ENCODE measurements around the gene CLEC16A. TPM values are rescaled to one million over a fixed set of nuclear protein-coding genes. Genes with fewer than 3 reads are reported as not detected.
"Not testable (repeated sequence)": the region's sequence is repeated elsewhere in the genome, so short reads cannot be mapped to it uniquely, and the experiment has no call there.

Gene CLEC16A
- total and polyA plus RNA-seq, 2 experiments from 2014 or later: 17.5 to 26.8 TPM

GRCh38 chr16:10922328-10923145 is 21.8 kb upstream of the CLEC16A start:
- DNase-seq (ENCODE audit: low read depth in 1 of 2, low spot score in 1 of 2): peak in 1 of 2 donors; percentile 54
- Histone ChIP-seq H3K27ac (no peak overlapping the region), H3K9me3 (ENCODE audit: low read depth) (no peaks in the 10 kb centered on the region), H3K27me3 (no peaks in the 10 kb centered on the region), H3K4me3 (no peak overlapping the region), H3K36me3 (no peaks in the 10 kb centered on the region), H3K4me1 (ENCODE audit: low read depth) (no peaks in the 10 kb centered on the region)
- TF ChIP-seq CTCF (IDR thresholded peaks at IDR 0.05; ENCODE audit: low read depth, low read length): no peak

GRCh38 chr16:10923146-10923649 is 21.2 kb upstream of the CLEC16A start:
- no peak for TF ChIP-seq CTCF (IDR thresholded peaks at IDR 0.05; ENCODE audit: low read depth, low read length)

GRCh38 chr16:10923650-10924214 is 20.6 kb upstream of the CLEC16A start:
- Histone ChIP-seq H3K4me3 (no peak overlapping the region), H3K27me3 (no peaks in the 10 kb centered on the region), H3K9me3 (ENCODE audit: low read depth) (no peaks in the 10 kb centered on the region), H3K4me1 (ENCODE audit: low read depth) (no peaks in the 10 kb centered on the region), H3K27ac (no peak overlapping the region), H3K36me3 (peaks cover 2% of the 10 kb centered on the region)
- no peak for DNase-seq (ENCODE audit: low read depth in 1 of 2, low spot score in 1 of 2)
- TF ChIP-seq CTCF (IDR thresholded peaks at IDR 0.05; ENCODE audit: low read depth, low read length): no peak

More at GRCh38 chr16:10923146-10923649, 21.2 kb upstream of the CLEC16A start:
- Histone ChIP-seq H3K27ac (no peak overlapping the region), H3K4me1 (ENCODE audit: low read depth) (no peaks in the 10 kb centered on the region), H3K36me3 (no peaks in the 10 kb centered on the region), H3K4me3 (no peak overlapping the region), H3K9me3 (ENCODE audit: low read depth) (no peaks in the 10 kb centered on the region), H3K27me3 (no peaks in the 10 kb centered on the region)
- DNase-seq (ENCODE audit: low read depth in 1 of 2, low spot score in 1 of 2): no peak

- H3K27me3 ChIP-seq; H3K9me3 ChIP-seq (ENCODE audit: low read depth); H3K4me1 ChIP-seq (ENCODE audit: low read depth); H3K4me3 ChIP-seq; DNase-seq (ENCODE audit: low read depth in 1 of 2, low spot score in 1 of 2); H3K36me3 ChIP-seq; H3K27ac ChIP-seq: not testable (repeated sequence)
Observed at GRCh38 chr16:10925285-10925684, 19.1 kb upstream of the CLEC16A start.

GRCh38 chr16:10926094-10926493 is 18.3 kb upstream of the CLEC16A start:
- DNase-seq (ENCODE audit: low read depth in 1 of 2, low spot score in 1 of 2): no peak
- Histone ChIP-seq H3K36me3 (peaks cover 4% of the 10 kb centered on the region), H3K27me3 (no peaks in the 10 kb centered on the region)

More at GRCh38 chr16:10926094-10926493, 18.3 kb upstream of the CLEC16A start:
- no peak for TF ChIP-seq CTCF (IDR thresholded peaks at IDR 0.05; ENCODE audit: low read depth, low read length)
- no peak overlapping the region for H3K4me3 ChIP-seq
- no peak overlapping the region for H3K27ac ChIP-seq
- no peaks in the 10 kb centered on the region for H3K4me1 ChIP-seq (ENCODE audit: low read depth)
- no peaks in the 10 kb centered on the region for H3K9me3 ChIP-seq (ENCODE audit: low read depth)

Data from cardiac muscle cell (in vitro differentiated cells and primary cell).